ENCODE measurements around the gene ALDH2.
"Not testable (repeated sequence)": the region's sequence is repeated elsewhere in the genome, so short reads cannot be mapped to it uniquely, and the experiment has no call there.

The ALDH2 gene

GRCh38 chr12:111828338-111828979 lies 61.7 kb downstream of the ALDH2 start:
- no peak for DNase-seq

DNA sequence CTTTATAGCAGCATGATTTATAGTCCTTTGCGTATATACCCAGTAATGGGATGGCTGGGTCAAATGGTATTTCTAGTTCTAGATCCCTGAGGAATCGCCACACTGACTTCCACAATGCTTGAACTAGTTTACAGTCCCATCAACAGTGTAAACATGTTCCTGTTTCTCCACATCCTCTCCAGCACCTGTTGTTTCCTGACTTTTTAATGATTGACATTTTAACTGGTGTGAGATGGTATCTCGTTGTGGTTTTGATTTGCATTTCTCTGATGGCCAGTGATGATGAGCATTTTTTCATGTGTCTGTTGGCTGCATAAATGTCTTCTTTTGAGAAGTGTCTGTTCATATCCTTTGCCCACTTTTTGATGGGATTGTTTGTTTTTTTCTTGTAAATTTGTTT lies 62.9 kb downstream of the ALDH2 start:
- DNase-seq: not testable (repeated sequence)

DNA sequence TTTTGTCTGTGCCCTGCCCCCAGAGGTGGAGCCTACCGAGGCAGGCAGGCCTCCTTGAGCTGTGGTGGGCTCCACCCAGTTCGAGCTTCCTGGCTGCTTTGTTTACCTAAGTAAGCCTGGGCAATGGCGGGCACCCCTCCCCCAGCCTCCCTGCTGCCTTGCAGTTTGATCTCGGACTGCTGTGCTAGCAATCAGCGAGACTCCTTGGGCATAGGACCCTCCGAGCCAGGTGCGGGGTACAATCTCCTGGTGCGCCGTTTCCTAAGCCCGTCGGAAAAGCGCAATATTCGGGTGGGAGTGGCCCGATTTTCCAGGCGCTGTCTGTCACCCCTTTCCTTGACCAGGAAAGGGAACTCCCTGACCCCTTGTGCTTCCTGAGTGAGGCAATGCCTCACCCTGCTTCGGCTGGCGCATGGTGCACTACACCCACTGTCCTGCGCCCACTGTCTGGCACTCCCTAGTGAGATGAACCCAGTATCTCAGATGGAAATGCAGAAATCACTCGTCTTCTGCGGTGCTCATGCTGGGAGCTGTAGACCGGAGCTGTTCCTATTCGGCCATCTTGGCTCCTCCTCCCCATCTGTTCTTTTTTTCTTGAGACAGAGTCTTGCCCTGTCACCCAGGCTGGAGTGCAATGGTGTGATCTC lies 68.1 kb downstream of the ALDH2 start:
- DNase-seq: not testable (repeated sequence)

- not testable (repeated sequence) for DNase-seq
Measured at GRCh38 chr12:111835531-111836181, 68.9 kb downstream of the ALDH2 start.

DNA sequence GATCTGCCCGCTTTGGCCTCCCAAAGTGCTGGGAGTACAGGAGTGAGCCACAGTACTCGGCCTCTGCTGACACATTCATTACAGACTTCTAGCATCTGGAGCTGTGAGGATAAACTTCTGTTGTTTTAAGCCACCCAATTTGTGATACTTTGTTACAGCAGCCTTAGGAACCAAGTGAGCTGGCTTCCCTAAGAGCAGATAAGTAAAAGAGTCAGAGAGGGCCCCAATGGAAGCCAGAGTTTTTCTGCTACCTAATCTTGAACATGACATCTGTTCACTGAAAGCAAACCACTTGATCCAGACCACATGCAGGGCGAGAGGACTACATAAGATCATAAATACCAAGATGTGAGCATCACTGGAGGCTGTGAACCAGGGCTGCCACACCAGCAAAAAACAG lies 71.6 kb downstream of the ALDH2 start:
- DNase-seq: no peak

DNA sequence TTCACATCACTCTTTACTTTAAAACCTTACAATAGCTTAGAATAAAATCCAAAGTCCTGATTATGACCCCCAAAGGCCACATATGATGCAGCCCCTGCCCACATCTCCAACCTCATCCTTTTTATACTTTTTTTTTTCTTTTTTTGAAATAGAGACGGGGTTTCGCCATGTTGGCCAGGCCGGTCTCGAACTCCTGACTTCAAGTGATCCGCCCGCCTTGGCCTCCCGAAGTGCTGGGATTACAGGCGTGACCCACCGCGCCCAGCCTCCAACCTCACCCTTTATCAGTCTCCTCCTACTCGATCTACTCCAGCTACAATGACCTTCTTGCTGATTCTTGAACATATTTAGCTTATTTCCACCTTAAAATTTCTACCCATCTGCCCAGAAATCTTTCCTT lies 74.1 kb downstream of the ALDH2 start:
- DNase-seq: no peak

DNA sequence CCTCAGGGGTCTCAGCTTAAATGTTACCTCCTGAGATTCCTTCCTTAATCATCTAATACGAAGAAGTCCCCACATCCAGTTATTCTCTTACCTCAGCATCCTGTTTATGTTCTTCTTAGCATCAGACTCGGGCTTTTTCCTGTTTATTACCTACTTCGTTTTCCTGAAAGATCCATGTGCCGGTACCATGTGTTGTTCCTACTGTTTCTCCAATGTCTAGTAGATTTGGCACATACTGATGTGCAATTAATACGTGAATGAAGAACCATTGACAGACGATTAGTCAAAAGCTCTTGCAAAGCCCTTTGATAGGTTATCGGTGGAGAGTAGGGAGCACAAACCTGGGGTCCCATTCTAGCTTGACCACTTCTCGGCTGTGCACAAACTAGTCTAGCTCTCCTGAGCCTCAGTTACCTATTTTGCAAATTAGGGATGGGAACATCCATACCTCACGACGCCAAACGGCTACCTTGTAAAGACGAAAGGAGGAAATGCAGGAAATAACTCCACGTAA lies 74.6 kb downstream of the ALDH2 start:
- DNase-seq: no peak

- peak; percentile 75 for DNase-seq
Measured at GRCh38 chr12:111841750-111842555, 75.2 kb downstream of the ALDH2 start, which contains the start of gene MAPKAPK5. Gene MAPKAPK5 (plus strand): TSS chr12:111842228. CDS start chr12:111842734, 506 bp downstream.

- no peak for DNase-seq
Measured at GRCh38 chr12:111842556-111843396, 76.0 kb downstream of the ALDH2 start.

DNA sequence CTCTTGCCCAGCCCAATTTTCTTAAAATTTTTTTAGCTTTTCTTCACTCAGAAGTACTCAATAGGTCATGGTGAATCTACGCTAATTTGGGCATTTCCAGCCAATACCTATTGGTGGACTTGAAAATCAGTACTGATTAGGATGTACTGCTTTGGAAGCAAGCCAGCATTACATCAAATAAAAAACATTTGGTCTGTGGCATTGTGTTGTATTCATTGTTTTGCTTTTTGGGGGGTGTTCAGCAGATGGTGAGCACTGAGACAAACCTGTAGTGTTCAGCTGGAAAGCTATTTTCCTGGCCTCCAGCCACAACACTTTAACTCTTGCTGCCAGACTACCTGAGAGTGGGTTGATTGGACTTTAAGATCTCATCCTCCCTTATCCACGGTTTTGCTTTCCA lies 79.3 kb downstream of the ALDH2 start:
- peak; percentile 59 for DNase-seq

DNA sequence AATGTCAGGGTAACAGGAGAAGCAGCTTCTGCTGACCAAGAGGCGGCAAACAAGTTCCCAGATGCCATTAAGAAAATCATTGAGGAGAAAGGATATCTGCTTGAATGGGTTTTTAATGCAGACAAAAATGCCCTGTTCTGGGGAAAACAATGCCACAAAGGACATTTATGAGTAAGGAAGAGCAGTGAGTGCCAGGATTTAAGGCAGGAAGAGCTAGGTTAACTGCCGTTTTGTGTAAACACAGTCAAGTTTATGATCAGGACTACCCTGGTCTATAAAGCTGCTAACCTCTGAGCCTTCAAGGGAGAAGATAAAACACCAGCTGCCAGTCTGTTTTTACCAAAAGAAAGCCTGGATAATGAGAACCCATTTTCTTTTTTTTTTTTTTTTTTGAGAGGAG lies 83.8 kb downstream of the ALDH2 start:
- DNase-seq: no peak

- DNase-seq: no peak
Measured at GRCh38 chr12:111858186-111858585, 91.5 kb downstream of the ALDH2 start.

- DNase-seq: no peak
Measured at GRCh38 chr12:111858778-111859177, 92.0 kb downstream of the ALDH2 start.

- DNase-seq: no peak
Measured at GRCh38 chr12:111864913-111865312, 98.2 kb downstream of the ALDH2 start.
